GM18868 (cell line): ENCODE measurements around the gene CDH20.

Source experiments
- ATAC-seq: cut with Tn5 transposase; IDR thresholded peaks from one replicate; pipeline ENCODE4 v1.9.1; 2021; ENCODE audit warnings: mild to moderate bottlenecking, moderate library complexity; ENCODE audit not compliant: unreplicated experiment

Gene CDH20

GRCh38 chr18:61569176-61569892 is 236.1 kb downstream of the CDH20 start:
- no peak for ATAC-seq

- no peak for ATAC-seq
Observed at GRCh38 chr18:61570070-61570469, 236.8 kb downstream of the CDH20 start.

- ATAC-seq, result no peak
Observed at GRCh38 chr18:61572084-61572655, 238.9 kb downstream of the CDH20 start.

- ATAC-seq, result no peak
Observed at GRCh38 chr18:61572871-61573270, 239.6 kb downstream of the CDH20 start.

- ATAC-seq, result no peak
Observed at GRCh38 chr18:61574665-61575064, 241.4 kb downstream of the CDH20 start.

GRCh38 chr18:61575419-61575818 is 242.2 kb downstream of the CDH20 start:
- no peak for ATAC-seq

- ATAC-seq, result no peak
Observed at GRCh38 chr18:61578846-61579245, 245.6 kb downstream of the CDH20 start.

GRCh38 chr18:61579581-61579980 is 246.4 kb downstream of the CDH20 start:
- ATAC-seq, result no peak

GRCh38 chr18:61580046-61580445 is 246.8 kb downstream of the CDH20 start:
- no peak for ATAC-seq

GRCh38 chr18:61581578-61582201 is 248.5 kb downstream of the CDH20 start:
- peak; percentile 95 for ATAC-seq

GRCh38 chr18:61582202-61582710 is 249.0 kb downstream of the CDH20 start:
- no peak for ATAC-seq

- no peak for ATAC-seq
Observed at GRCh38 chr18:61583548-61583947, 250.3 kb downstream of the CDH20 start.

GRCh38 chr18:61587865-61588264 is 254.6 kb downstream of the CDH20 start:
- no peak for ATAC-seq

GRCh38 chr18:61589053-61589723 is 256.0 kb downstream of the CDH20 start:
- no peak for ATAC-seq

- ATAC-seq, result no peak
Observed at GRCh38 chr18:61589724-61590065, 256.5 kb downstream of the CDH20 start.

GRCh38 chr18:61591253-61591652 is 258.0 kb downstream of the CDH20 start:
- ATAC-seq, result no peak

- ATAC-seq, result no peak
Observed at GRCh38 chr18:61595615-61596251, 262.5 kb downstream of the CDH20 start.

GRCh38 chr18:61596296-61596695 is 263.1 kb downstream of the CDH20 start:
- ATAC-seq, result no peak

GRCh38 chr18:61597316-61597715 is 264.1 kb downstream of the CDH20 start:
- ATAC-seq, result no peak

GRCh38 chr18:61600422-61600821 is 267.2 kb downstream of the CDH20 start:
- ATAC-seq, result no peak

- no peak for ATAC-seq
Observed at GRCh38 chr18:61602836-61603235, 269.6 kb downstream of the CDH20 start.
